COR-L47 (cell line): ENCODE data around the gene PRRT1B.
"Not testable (repeated sequence)": the region's sequence is repeated elsewhere in the genome, so short reads cannot be mapped to it uniquely, and the experiment has no call there.

Experiments
- DNase-seq: peaks from one replicate; lab custom pipeline; 2025; lab: John Stamatoyannopoulos, UW

The PRRT1B gene

GRCh38 chr9:131522257-131523085 is 22.9 kb upstream of the PRRT1B start:
- no peak for DNase-seq

DNA sequence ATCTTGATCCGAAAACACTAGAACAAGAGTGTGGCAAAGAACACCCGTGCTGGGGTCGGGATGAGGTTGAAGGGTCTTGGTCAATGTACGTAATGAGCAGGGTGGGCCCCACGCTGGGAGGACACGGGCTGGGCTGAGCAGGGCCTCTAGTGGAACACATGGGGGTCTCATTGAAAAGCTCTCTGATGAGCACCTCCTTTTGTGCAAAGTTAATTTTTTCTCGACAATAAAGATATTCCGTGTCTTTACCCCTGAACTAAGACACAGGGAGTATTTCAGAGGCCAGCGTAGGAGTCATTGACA is 22.3 kb upstream of the PRRT1B start:
- no peak for DNase-seq

DNA sequence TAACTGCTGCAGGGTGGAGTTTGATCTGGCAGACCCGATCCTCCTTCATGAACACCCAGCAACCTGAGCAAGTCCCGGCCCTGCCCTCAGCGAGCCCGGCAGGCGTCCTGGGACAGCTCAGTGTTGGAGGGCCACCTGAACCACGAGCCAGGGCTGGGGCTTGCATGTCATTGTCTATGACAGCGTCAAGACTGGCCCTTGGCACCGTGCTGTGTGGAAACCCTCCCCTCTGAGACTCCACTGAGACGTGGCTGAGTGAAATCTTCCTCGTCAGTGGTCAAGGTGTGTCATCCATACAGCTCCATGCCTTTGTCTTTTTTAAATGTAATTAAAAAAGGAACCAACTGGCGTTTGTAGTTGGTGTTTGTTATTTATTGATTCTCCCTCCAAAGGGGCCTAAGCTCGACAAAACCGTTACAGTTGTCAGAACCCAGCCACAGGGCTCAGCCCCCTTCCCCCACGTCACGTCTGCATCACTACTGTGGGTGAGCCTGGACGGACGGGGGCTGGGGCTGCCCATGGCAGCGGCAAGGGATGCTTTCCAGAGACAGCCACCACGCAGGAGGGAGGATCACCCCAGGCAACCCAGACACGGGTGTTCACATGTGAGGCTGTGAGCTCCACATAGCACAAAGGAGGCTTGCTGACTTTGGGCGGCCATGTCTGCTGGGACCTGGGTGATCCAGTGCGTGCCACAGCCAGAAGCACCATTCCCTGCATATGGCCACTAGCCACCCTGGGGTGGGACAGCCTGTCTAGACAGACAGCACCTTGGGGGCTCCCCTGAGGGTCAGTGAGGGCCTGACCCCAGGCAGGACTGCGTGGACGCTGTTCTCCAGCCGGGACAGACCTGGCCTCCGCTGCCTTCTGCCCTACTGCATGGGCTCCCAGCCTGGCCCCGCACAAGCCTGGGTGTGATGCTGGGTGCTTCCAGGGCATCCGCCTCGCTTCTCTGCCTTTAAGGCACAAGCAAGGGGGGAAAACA is 21.6 kb upstream of the PRRT1B start:
- no peak for DNase-seq

GRCh38 chr9:131524665-131525315 is 20.5 kb upstream of the PRRT1B start:
- no peak for DNase-seq

DNA sequence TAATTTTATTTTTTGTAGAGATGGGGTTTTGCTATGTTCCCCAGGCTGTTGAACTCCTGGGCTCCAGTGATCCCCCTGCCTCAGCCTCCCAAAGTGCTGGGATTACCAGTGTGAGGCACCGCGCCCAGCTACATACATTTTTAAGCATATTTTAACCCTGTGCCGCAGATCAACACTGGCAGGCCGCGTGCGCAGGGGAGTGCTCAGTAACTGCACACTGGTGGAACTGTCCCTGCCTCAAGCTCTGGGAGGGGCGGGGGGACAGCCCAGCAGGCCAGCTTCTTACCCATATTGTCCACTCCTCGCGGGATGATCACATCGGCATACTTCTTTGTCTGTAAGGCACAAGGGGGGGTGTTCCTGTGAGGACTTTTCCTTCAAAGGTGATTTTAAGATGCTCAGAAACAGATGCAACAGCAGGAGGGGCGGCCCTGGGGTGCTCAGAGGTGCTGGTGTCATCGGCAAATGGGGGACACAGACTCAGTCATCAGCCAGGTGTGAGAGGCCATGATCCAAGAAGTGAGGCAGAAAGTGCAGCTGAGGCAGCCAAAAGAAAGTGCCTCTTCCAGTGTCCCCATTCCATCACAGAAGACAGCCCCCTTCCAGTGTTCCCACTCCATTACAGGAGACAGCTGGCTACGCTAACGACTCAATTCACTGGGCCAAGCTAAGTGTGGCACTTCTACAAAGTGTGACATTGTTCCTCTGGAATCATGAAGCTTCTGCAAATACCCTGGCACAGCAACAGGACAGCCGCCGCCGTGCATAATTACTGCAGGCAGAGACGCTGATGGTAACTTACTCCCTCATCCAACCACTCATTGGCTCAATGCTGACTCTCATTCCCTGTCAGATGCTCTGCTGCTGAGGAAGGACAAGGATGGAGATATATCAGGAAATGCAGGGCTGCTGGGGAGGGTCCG is 19.4 kb upstream of the PRRT1B start:
- no peak for DNase-seq

GRCh38 chr9:131528186-131528585 is 17.1 kb upstream of the PRRT1B start:
- no peak for DNase-seq

GRCh38 chr9:131528886-131529505 is 16.3 kb upstream of the PRRT1B start:
- no peak for DNase-seq

GRCh38 chr9:131529597-131530545 is 15.5 kb upstream of the PRRT1B start:
- DNase-seq, result no peak

DNA sequence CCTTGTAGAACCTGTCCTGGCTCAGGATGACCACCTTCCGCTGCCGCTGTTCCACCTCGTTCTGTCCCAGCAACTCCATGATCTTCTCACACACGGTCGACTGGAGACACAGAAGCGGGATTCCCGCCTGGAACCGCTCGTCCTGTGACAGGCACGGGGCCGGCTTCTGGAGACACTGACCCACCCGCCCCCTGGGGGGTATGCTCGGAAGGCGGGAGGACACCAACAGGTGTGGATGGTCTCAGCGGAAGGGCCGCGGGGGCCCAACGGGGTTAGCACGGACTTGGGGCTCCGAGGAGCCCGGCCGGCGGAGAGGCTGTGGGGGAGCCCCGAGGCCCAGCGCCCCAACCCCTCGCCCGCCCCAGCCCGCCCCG is 14.8 kb upstream of the PRRT1B start:
- DNase-seq, result peak; percentile 13

GRCh38 chr9:131530920-131531832 is 14.1 kb upstream of the PRRT1B start, which contains the start of gene UCK1:
TSS of gene UCK1 (minus strand) at chr9:131531263. CDS start at chr9:131531174, 89 bp downstream.
- DNase-seq, result peak; percentile 82

- peak; percentile 26 for DNase-seq
Measured at GRCh38 chr9:131534721-131535237, 10.5 kb upstream of the PRRT1B start.

GRCh38 chr9:131537946-131538345 is 7.4 kb upstream of the PRRT1B start:
- DNase-seq, result no peak

GRCh38 chr9:131539223-131539923 is 6.0 kb upstream of the PRRT1B start:
- DNase-seq, result no peak

DNA sequence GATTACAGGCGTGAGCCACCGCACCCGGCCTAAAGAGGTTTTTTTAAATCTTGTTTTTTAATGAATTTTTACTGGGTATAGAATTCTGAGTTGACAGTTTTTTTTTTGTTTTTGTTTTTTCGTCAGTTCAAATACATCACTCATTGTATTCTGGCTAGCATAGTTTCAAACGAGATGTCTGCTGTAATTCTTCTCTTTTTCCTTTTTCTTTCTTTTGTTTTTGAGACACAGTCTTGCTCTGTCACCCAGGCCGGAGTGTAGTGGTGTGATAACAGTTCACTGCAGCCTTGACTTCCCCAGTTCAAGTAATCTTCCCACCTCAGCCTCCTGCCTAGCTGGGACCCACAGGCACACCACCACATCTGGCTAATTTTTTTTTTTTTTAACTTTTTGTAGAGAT is 2.2 kb upstream of the PRRT1B start:
- no peak for DNase-seq

GRCh38 chr9:131545786-131546335 is 538 bp downstream of the PRRT1B start:
- DNase-seq, result no peak

- no peak for DNase-seq
Measured at GRCh38 chr9:131546336-131547084, 1.2 kb downstream of the PRRT1B start.

DNA sequence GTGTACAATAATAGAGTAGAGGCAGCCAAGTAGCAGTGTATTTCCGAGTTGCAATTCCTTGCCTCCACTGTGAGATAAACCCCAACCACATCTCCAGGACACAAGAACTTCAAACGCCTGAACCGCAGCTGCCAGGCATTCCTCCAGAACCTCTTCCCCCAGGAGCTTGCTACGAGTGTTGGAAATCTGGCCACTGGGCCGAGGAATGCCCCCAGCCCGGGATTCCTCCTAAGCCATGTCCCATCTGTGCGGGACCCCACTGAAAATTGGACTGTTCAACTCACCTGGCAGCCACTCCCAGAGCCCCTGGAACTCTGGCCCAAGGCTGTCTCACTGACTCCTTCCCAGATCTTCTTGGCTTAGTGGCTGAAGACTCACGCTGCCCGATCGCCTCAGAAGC is 3.9 kb downstream of the PRRT1B start:
- DNase-seq, result not testable (repeated sequence)
